ENCODE measurements around the gene OSBPL9. TPM values are rescaled to one million over a fixed set of nuclear protein-coding genes. Genes with fewer than 3 reads are reported as not detected.
"Not testable (repeated sequence)": the region's sequence is repeated elsewhere in the genome, so short reads cannot be mapped to it uniquely, and the experiment has no call there.

The OSBPL9 gene
- total RNA-seq, 1 experiment from 2014 or later, result 67.6 TPM

GRCh38 chr1:51691920-51692319, 75.0 kb downstream of the OSBPL9 start:
- no TSS peak for BruUV-seq (replicated peaks)

GRCh38 chr1:51693419-51694155, 76.7 kb downstream of the OSBPL9 start:
- CTCF ChIA-PET, result no interaction called here
- H3K36me3 Mint-ChIP-seq (ENCODE audit: insufficient read depth, unreplicated experiment), result no peaks in the 10 kb centered on the region
- no peak for TF ChIP-seq CTCF (IDR thresholded peaks at IDR 0.05; ENCODE audit: unreplicated experiment)
- H3K27me3 Mint-ChIP-seq (ENCODE audit: unreplicated experiment), result no peaks in the 10 kb centered on the region
- DNase-seq, result no peak
- peaks cover 41% of the 10 kb centered on the region for H3K4me1 Mint-ChIP-seq (ENCODE audit: low read depth, unreplicated experiment)
- intact Hi-C loops (cut with micrococcal nuclease; ENCODE audit: unreplicated experiment), result no loop called here
- H3K9me3 Mint-ChIP-seq (ENCODE audit: low read depth, unreplicated experiment), result no peaks in the 10 kb centered on the region
- no TSS peak for BruUV-seq (replicated peaks)
- no peak overlapping the region for H3K27ac Mint-ChIP-seq (ENCODE audit: unreplicated experiment)
- no peak overlapping the region for H3K4me3 Mint-ChIP-seq (ENCODE audit: low read depth, unreplicated experiment)

More at GRCh38 chr1:51691920-51692319, 75.0 kb downstream of the OSBPL9 start:
- no peaks in the 10 kb centered on the region for H3K27me3 Mint-ChIP-seq (ENCODE audit: unreplicated experiment)
- CTCF ChIA-PET, result interaction anchor here (1.5 kb wide), 1 partner anchor 44 kb away, joined by 3 read pairs; no protein-coding TSS in a partner anchor
- H3K36me3 Mint-ChIP-seq (ENCODE audit: insufficient read depth, unreplicated experiment), result no peaks in the 10 kb centered on the region
- no peak overlapping the region for H3K4me3 Mint-ChIP-seq (ENCODE audit: low read depth, unreplicated experiment)
- H3K4me1 Mint-ChIP-seq (ENCODE audit: low read depth, unreplicated experiment), result peaks cover 56% of the 10 kb centered on the region
- TF ChIP-seq CTCF (IDR thresholded peaks at IDR 0.05; ENCODE audit: unreplicated experiment), result no peak
- DNase-seq, result no peak
- intact Hi-C loops (cut with micrococcal nuclease; ENCODE audit: unreplicated experiment), result loop anchor here (2.0 kb wide), 1 partner anchor 31 kb away; no protein-coding TSS in a partner anchor
- no peaks in the 10 kb centered on the region for H3K9me3 Mint-ChIP-seq (ENCODE audit: low read depth, unreplicated experiment)
- no peak overlapping the region for H3K27ac Mint-ChIP-seq (ENCODE audit: unreplicated experiment)

- Mint-ChIP-seq H3K27ac (ENCODE audit: unreplicated experiment) (no peak overlapping the region), H3K27me3 (ENCODE audit: unreplicated experiment) (no peaks in the 10 kb centered on the region)
- CTCF ChIA-PET, result interaction anchor here (0.6 to 0.7 kb wide), 3 partner anchors 32 to 342 kb away, joined by 3 to 4 read pairs (median 3); no protein-coding TSS in a partner anchor
Measured at GRCh38 chr1:51697166-51697565, 80.3 kb downstream of the OSBPL9 start.

GRCh38 chr1:51699391-51699790, 82.5 kb downstream of the OSBPL9 start:
- H3K4me3 Mint-ChIP-seq (ENCODE audit: low read depth, unreplicated experiment), result no peak overlapping the region
- intact Hi-C loops (cut with micrococcal nuclease; ENCODE audit: unreplicated experiment), result no loop called here
- no peak for TF ChIP-seq CTCF (IDR thresholded peaks at IDR 0.05; ENCODE audit: unreplicated experiment)
- H3K4me1 Mint-ChIP-seq (ENCODE audit: low read depth, unreplicated experiment), result peaks cover 16% of the 10 kb centered on the region
- CTCF ChIA-PET, result interaction anchor here (1.1 to 3.0 kb wide), 4 partner anchors 9 to 29 kb away, joined by 3 to 12 read pairs (median 4); no protein-coding TSS in a partner anchor
- H3K36me3 Mint-ChIP-seq (ENCODE audit: insufficient read depth, unreplicated experiment), result no peaks in the 10 kb centered on the region
- DNase-seq, result no peak
- no peak overlapping the region for H3K27ac Mint-ChIP-seq (ENCODE audit: unreplicated experiment)
- BruUV-seq (replicated peaks), result no TSS peak
- H3K27me3 Mint-ChIP-seq (ENCODE audit: unreplicated experiment), result no peaks in the 10 kb centered on the region
- no peaks in the 10 kb centered on the region for H3K9me3 Mint-ChIP-seq (ENCODE audit: low read depth, unreplicated experiment)

More at GRCh38 chr1:51697166-51697565, 80.3 kb downstream of the OSBPL9 start:
- DNase-seq, result no peak
- Mint-ChIP-seq H3K4me3 (ENCODE audit: low read depth, unreplicated experiment) (no peak overlapping the region), H3K9me3 (ENCODE audit: low read depth, unreplicated experiment) (no peaks in the 10 kb centered on the region), H3K4me1 (ENCODE audit: low read depth, unreplicated experiment) (peaks cover 32% of the 10 kb centered on the region), H3K36me3 (ENCODE audit: insufficient read depth, unreplicated experiment) (no peaks in the 10 kb centered on the region)
- intact Hi-C loops (cut with micrococcal nuclease; ENCODE audit: unreplicated experiment), result no loop called here
- no peak for TF ChIP-seq CTCF (IDR thresholded peaks at IDR 0.05; ENCODE audit: unreplicated experiment)
- no TSS peak for BruUV-seq (replicated peaks)

- intact Hi-C loops (cut with micrococcal nuclease; ENCODE audit: unreplicated experiment); DNase-seq; H3K27me3 Mint-ChIP-seq (ENCODE audit: unreplicated experiment); BruUV-seq (replicated peaks); H3K4me3 Mint-ChIP-seq (ENCODE audit: low read depth, unreplicated experiment); H3K27ac Mint-ChIP-seq (ENCODE audit: unreplicated experiment); H3K36me3 Mint-ChIP-seq (ENCODE audit: insufficient read depth, unreplicated experiment); H3K9me3 Mint-ChIP-seq (ENCODE audit: low read depth, unreplicated experiment); CTCF ChIA-PET: not testable (repeated sequence)
- H3K4me1 Mint-ChIP-seq (ENCODE audit: low read depth, unreplicated experiment), result peaks cover 16% of the 10 kb centered on the region
Measured at GRCh38 chr1:51701782-51702181, 84.9 kb downstream of the OSBPL9 start.

- H3K27me3 Mint-ChIP-seq (ENCODE audit: unreplicated experiment); BruUV-seq (replicated peaks); H3K4me3 Mint-ChIP-seq (ENCODE audit: low read depth, unreplicated experiment); H3K27ac Mint-ChIP-seq (ENCODE audit: unreplicated experiment); H3K9me3 Mint-ChIP-seq (ENCODE audit: low read depth, unreplicated experiment); intact Hi-C loops (cut with micrococcal nuclease; ENCODE audit: unreplicated experiment); CTCF ChIA-PET; H3K36me3 Mint-ChIP-seq (ENCODE audit: insufficient read depth, unreplicated experiment); DNase-seq: not testable (repeated sequence)
- peaks cover 16% of the 10 kb centered on the region for H3K4me1 Mint-ChIP-seq (ENCODE audit: low read depth, unreplicated experiment)
Measured at GRCh38 chr1:51702220-51702619, 85.3 kb downstream of the OSBPL9 start.

Measured in Calu3 (cell line).